Mesendoderm (in vitro differentiated cells): ENCODE results near the gene TWNK.
A peak's percentile ranks its signal among the peaks of the same experiment; 100 is the strongest.

Source experiments
- DNase-seq: peaks from one replicate; pipeline ENCODE4 v3.0.0; 2013
- H2AK5ac ChIP-seq: 2 replicates; pipeline ENCODE4 v1.6.1; 2013; ENCODE audit warnings: low read length, inconsistent platforms
- H2BK120ac ChIP-seq: 2 replicates; pipeline ENCODE4 v1.6.1; 2013; ENCODE audit warnings: low read depth, mild to moderate bottlenecking, low read length, moderate library complexity, mixed read lengths
- H2BK15ac ChIP-seq: replicated peaks from 2 replicates; pipeline ENCODE4 v1.6.1; 2013; ENCODE audit warnings: low read depth, mild to moderate bottlenecking, moderate library complexity
- H2BK5ac ChIP-seq: 2 replicates; pipeline ENCODE4 v1.6.1; 2013; ENCODE audit warnings: low read length, inconsistent platforms
- H3K18ac ChIP-seq: 2 replicates; pipeline ENCODE4 v1.6.1; 2013; ENCODE audit warnings: mild to moderate bottlenecking, low read length, mixed read lengths
- H3K23ac ChIP-seq: one replicate; pipeline ENCODE4 v1.6.1; 2013; ENCODE audit warnings: low read length
- H3K27ac ChIP-seq: 2 replicates; pipeline ENCODE4 v1.5.1; 2013; ENCODE audit warnings: low read depth, mild to moderate bottlenecking, inconsistent platforms, low read length, moderate library complexity
- H3K27me3 ChIP-seq: 2 replicates; pipeline ENCODE4 v1.6.1; 2013; ENCODE audit warnings: low read length, control low read depth, mild to moderate bottlenecking, inconsistent platforms; ENCODE audit not compliant: insufficient read depth, poor library complexity
- H3K36me3 ChIP-seq: 2 replicates; pipeline ENCODE4 v1.6.1; 2013; ENCODE audit warnings: low read length, inconsistent platforms; ENCODE audit not compliant: control insufficient read depth, insufficient read depth
- H3K4ac ChIP-seq: one replicate; pipeline ENCODE4 v1.6.1; 2013; ENCODE audit warnings: low read depth, mild to moderate bottlenecking, low read length, moderate library complexity
- H3K4me1 ChIP-seq: 2 replicates; pipeline ENCODE4 v1.6.1; 2013; ENCODE audit warnings: low read depth, low read length, inconsistent platforms; ENCODE audit not compliant: control insufficient read depth
- H3K4me2 ChIP-seq: 2 replicates; pipeline ENCODE4 v1.6.1; 2013; ENCODE audit warnings: low read length
- H3K4me3 ChIP-seq: 2 replicates; pipeline ENCODE4 v1.5.1; 2013; ENCODE audit warnings: mild to moderate bottlenecking, low read length
- H3K56ac ChIP-seq: one replicate; pipeline ENCODE4 v1.6.1; 2013; ENCODE audit warnings: low read length
- H3K79me1 ChIP-seq: 2 replicates; pipeline ENCODE4 v1.6.1; 2013; ENCODE audit warnings: low read length, inconsistent platforms
- H3K79me2 ChIP-seq: 2 replicates; pipeline ENCODE4 v1.6.1; 2013; ENCODE audit warnings: mild to moderate bottlenecking, low read length; ENCODE audit not compliant: control insufficient read depth, insufficient read depth
- H3K9ac ChIP-seq: 2 replicates; pipeline ENCODE4 v1.6.1; 2013; ENCODE audit warnings: low read length, inconsistent platforms
- H4K5ac ChIP-seq: one replicate; pipeline ENCODE4 v1.6.1; 2013; ENCODE audit warnings: low read length
- H4K8ac ChIP-seq: one replicate; pipeline ENCODE4 v1.6.1; 2013; ENCODE audit warnings: low read depth, mild to moderate bottlenecking, control low read depth, low read length, moderate library complexity
- WGBS: extraction: QIAGEN DNeasy Blood & Tissue Kit; methylation state at CpG from one replicate; pipeline ENCODE4 v1.1.7; 2013; ENCODE audit warnings: low lambda C conversion rate, missing lambda C conversion rate; ENCODE audit not compliant: insufficient coverage; ENCODE audit errors: extremely low coverage; 5-methylcytosine and 5-hydroxymethylcytosine counted together

TWNK gene

DNA sequence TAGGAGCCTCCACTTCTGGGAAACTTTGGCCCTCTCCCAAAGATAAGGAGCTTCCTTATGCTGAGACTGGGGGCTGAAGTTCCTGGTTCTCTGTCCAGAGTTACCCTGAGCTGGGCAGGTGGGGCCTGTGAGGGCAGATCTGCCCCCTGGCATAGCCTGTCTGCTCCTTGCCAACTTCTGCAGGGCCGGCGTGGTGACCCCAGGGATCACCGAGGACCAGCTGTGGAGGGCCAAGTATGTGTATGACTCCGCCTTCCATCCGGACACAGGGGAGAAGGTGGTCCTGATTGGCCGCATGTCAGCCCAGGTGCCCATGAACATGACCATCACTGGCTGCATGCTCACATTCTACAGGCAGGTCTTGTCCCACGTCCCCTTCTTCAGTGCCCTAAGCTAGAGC is 48.0 kb downstream of the TWNK start:
- H3K56ac ChIP-seq: no peak overlapping the region
- H3K27me3 ChIP-seq: no peaks in the 10 kb centered on the region

DNA sequence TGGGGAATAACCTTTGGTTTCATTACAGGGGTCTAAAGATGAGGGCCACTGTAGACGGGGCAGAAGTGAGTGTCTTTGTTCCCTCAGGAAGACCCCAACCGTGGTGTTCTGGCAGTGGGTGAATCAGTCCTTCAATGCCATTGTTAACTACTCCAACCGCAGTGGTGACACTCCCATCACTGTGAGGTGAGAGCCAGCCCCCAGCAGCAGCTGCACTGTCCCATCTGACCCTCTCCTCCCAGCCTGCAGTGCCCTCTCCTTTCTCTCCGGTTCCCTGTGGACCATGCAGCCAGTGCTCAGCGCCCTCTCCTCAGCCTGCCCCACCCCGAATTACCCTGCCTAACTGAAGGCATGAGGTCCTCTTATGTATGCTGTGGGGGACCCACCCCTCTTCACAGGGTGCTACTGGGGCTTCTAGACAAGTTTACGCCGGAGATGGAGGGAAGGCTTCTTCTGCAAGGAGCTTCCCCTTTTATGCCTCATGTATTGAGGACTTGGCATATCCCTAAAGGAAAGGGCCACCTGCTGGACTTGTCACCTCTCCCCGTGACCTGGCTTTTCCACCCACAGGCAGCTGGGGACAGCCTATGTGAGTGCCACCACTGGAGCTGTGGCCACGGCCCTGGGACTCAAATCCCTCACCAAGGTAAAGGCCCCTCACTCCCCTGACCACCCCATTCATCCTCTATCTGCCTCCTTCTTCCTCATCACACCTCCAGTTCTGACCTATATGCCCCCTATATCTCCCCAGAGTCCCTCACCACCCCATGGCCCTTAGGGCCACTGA is 48.8 kb downstream of the TWNK start:
- H3K79me1 ChIP-seq: no peaks in the 10 kb centered on the region
- H4K5ac ChIP-seq: no peak overlapping the region
- no peak for DNase-seq
- no peak overlapping the region for H3K4ac ChIP-seq
- H3K36me3 ChIP-seq: no peaks in the 10 kb centered on the region
- H3K27ac ChIP-seq: no peak overlapping the region
- peaks cover 8% of the 10 kb centered on the region for H3K4me1 ChIP-seq
- no peak overlapping the region for H3K56ac ChIP-seq
- H2BK120ac ChIP-seq: no peak overlapping the region
- no peak overlapping the region for H4K8ac ChIP-seq
- H2BK5ac ChIP-seq: no peak overlapping the region
- H3K4me3 ChIP-seq: no peak overlapping the region
- no peak overlapping the region for H3K23ac ChIP-seq
- H2AK5ac ChIP-seq: no peak overlapping the region
- H3K9ac ChIP-seq: no peak overlapping the region
- H3K79me2 ChIP-seq: no peaks in the 10 kb centered on the region
- no peaks in the 10 kb centered on the region for H3K27me3 ChIP-seq
- WGBS: no CpG with 5 or more reads among the region's 10 CpGs
- H3K4me2 ChIP-seq: no peak overlapping the region
- H2BK15ac ChIP-seq: no peak overlapping the region
- H3K18ac ChIP-seq: no peak overlapping the region

More for the DNA sequence above, 48.0 kb downstream of the TWNK start:
- Histone ChIP-seq H2AK5ac (no peak overlapping the region), H3K9ac (no peak overlapping the region), H3K27ac (no peak overlapping the region), H3K18ac (no peak overlapping the region), H3K36me3 (no peaks in the 10 kb centered on the region), H2BK120ac (no peak overlapping the region), H2BK5ac (no peak overlapping the region), H3K4me2 (no peak overlapping the region), H3K4me1 (peaks cover 8% of the 10 kb centered on the region), H4K5ac (no peak overlapping the region), H3K23ac (no peak overlapping the region), H2BK15ac (no peak overlapping the region), H3K79me2 (no peaks in the 10 kb centered on the region), H3K4me3 (no peak overlapping the region), H3K79me1 (no peaks in the 10 kb centered on the region), H4K8ac (no peak overlapping the region), H3K4ac (no peak overlapping the region)
- DNase-seq: no peak
- no CpG with 5 or more reads among the region's 7 CpGs for WGBS

DNA sequence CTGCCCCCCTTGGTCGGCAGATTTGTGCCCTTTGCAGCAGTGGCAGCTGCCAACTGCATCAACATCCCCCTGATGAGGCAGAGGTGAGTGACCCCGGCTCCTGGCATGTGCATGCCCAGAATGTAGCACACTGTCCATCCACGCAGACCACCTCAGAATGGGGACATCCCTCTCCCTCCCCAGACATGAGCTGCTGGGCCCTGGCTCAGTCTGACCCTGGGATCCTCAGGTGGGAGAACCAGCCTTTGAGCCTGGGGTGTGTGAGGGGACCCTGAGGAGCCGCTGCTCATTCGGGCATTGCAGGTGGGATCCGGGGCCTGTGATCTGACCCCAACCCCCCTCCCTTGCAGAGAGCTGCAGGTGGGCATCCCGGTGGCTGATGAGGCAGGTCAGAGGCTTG is 49.4 kb downstream of the TWNK start:
- Histone ChIP-seq H3K79me2 (no peaks in the 10 kb centered on the region), H3K18ac (no peak overlapping the region), H4K5ac (no peak overlapping the region), H2BK5ac (no peak overlapping the region), H3K56ac (no peak overlapping the region), H2AK5ac (no peak overlapping the region), H4K8ac (no peak overlapping the region), H2BK120ac (no peak overlapping the region), H3K4ac (no peak overlapping the region), H3K4me1 (peaks cover 6% of the 10 kb centered on the region), H3K4me2 (no peak overlapping the region), H3K23ac (no peak overlapping the region), H3K27ac (no peak overlapping the region), H3K27me3 (no peaks in the 10 kb centered on the region), H3K36me3 (no peaks in the 10 kb centered on the region), H3K79me1 (no peaks in the 10 kb centered on the region), H3K9ac (no peak overlapping the region), H3K4me3 (no peak overlapping the region), H2BK15ac (no peak overlapping the region)
- no peak for DNase-seq
- WGBS: no CpG with 5 or more reads among the region's 7 CpGs

DNA sequence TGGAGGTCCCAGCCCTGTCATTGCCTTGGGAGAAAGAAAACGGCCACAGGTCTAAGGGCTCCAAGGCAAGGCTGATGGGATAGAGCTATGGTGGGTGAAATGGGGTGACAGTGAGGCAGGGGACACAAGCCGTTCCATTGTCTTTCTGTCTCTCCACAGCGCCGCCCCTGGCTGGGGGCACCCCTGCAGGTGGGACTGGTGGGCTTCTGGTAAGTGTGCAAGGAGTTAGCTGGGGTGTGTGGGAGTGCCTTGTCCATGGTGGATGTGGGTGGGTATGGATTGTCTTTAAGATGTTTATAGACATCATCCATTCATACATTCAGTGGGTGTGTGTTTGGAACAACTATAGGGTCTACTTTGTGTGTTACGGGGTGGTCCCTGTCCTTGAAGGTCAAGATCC is 51.1 kb downstream of the TWNK start:
- Histone ChIP-seq H4K8ac (no peak overlapping the region), H3K4me3 (no peak overlapping the region), H3K79me1 (no peaks in the 10 kb centered on the region), H3K23ac (no peak overlapping the region), H3K9ac (no peak overlapping the region), H3K27me3 (no peaks in the 10 kb centered on the region), H2BK120ac (no peak overlapping the region), H3K18ac (no peak overlapping the region), H3K36me3 (no peaks in the 10 kb centered on the region), H3K56ac (no peak overlapping the region), H3K79me2 (no peaks in the 10 kb centered on the region), H2BK5ac (no peak overlapping the region), H3K4me2 (no peak overlapping the region), H2BK15ac (no peak overlapping the region), H2AK5ac (no peak overlapping the region), H4K5ac (no peak overlapping the region), H3K4me1 (peaks cover 5% of the 10 kb centered on the region), H3K27ac (no peak overlapping the region), H3K4ac (no peak overlapping the region)
- no CpG with 5 or more reads among the region's 5 CpGs for WGBS
- peak; percentile 34 for DNase-seq

DNA sequence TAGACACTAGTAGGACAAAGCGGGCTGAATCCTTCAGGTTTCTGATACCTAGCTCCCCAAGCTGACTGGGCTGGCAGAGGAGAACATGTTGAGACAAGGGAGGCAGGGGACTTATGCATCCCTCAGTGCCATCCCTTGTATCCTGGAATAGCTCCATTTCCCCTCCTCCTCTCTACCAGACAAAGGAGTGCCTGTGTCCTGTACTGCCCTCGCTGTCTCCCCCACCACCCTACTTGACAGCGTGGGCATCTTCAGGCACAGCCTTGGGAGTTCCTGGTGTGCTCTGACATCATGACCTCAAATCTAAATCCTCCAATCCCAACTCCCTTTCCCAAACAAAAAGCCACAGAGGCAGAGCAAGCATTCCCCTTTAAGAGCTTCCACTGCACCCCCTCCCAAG is 52.7 kb downstream of the TWNK start:
- Histone ChIP-seq H3K4me3 (no peak overlapping the region), H3K27me3 (peaks cover 2% of the 10 kb centered on the region), H2AK5ac (no peak overlapping the region), H4K5ac (no peak overlapping the region), H2BK15ac (no peak overlapping the region), H3K27ac (no peak overlapping the region), H3K9ac (no peak overlapping the region), H3K56ac (no peak overlapping the region), H3K79me1 (no peaks in the 10 kb centered on the region), H2BK120ac (no peak overlapping the region), H2BK5ac (no peak overlapping the region), H3K79me2 (no peaks in the 10 kb centered on the region), H3K23ac (no peak overlapping the region), H3K4ac (no peak overlapping the region), H3K36me3 (no peaks in the 10 kb centered on the region), H3K4me1 (peaks cover 5% of the 10 kb centered on the region), H3K4me2 (no peak overlapping the region), H3K18ac (no peak overlapping the region), H4K8ac (no peak overlapping the region)
- DNase-seq: no peak
- no CpG with 5 or more reads among the region's 3 CpGs for WGBS

DNA sequence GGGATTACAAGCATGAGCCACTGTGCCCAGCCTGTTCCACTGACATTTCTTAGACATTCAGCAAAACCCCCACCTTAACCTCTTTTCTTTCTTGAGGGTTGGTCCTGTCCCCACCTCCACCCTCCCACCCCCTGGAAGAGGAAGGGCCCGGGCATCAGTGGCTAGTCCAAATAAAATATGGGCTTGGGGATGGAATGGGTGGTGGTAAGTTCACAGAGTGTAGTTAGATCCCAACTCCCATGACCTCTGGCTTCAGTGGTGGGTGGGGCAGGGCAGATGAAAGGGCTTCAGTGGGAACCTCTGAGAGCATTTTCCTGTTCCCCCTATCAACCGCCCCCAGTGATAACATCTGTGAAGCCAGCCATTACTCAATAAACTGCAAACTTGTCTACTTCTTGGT is 53.5 kb downstream of the TWNK start:
- peaks cover 5% of the 10 kb centered on the region for H3K27me3 ChIP-seq
- H2BK5ac ChIP-seq: no peak overlapping the region
- no peak overlapping the region for H3K56ac ChIP-seq
- no peak overlapping the region for H4K8ac ChIP-seq
- no peak overlapping the region for H3K27ac ChIP-seq
- DNase-seq: no peak
- no peak overlapping the region for H2AK5ac ChIP-seq
- H3K36me3 ChIP-seq: no peaks in the 10 kb centered on the region
- no peak overlapping the region for H3K18ac ChIP-seq
- WGBS: no CpG with 5 or more reads among the region's 2 CpGs
- H3K4me3 ChIP-seq: no peak overlapping the region
- no peak overlapping the region for H3K4ac ChIP-seq
- no peak overlapping the region for H2BK15ac ChIP-seq
- H2BK120ac ChIP-seq: no peak overlapping the region
- H3K79me1 ChIP-seq: no peaks in the 10 kb centered on the region
- peaks cover 5% of the 10 kb centered on the region for H3K4me1 ChIP-seq
- H3K79me2 ChIP-seq: no peaks in the 10 kb centered on the region
- H3K23ac ChIP-seq: no peak overlapping the region
- no peak overlapping the region for H4K5ac ChIP-seq
- H3K9ac ChIP-seq: no peak overlapping the region
- no peak overlapping the region for H3K4me2 ChIP-seq
